Neural progenitor cell (in vitro differentiated cells): ENCODE data around the gene DEGS1. TPM values are rescaled to one million over a fixed set of nuclear protein-coding genes. Genes with fewer than 3 reads are reported as not detected.

ENCODE experiments used
- DNase-seq: peaks from one replicate; pipeline ENCODE4 v3.0.0-alpha.2; 2016; ENCODE audit warnings: low spot score
- H2AFZ ChIP-seq: fragments of 200-600 bp; sonication (generic); replicated peaks from 2 replicates; pipeline ENCODE4 v1.6.1; 2016; ENCODE audit warnings: antibody characterized with exemption
- H3F3A ChIP-seq: fragments of 200-600 bp; sonication (generic); 2 replicates; pipeline ENCODE4 v1.6.1; 2016; ENCODE audit warnings: antibody characterized with exemption, low read depth
- H3K27ac ChIP-seq: fragments of 200-600 bp; sonication (generic); 2 replicates; pipeline ENCODE4 v1.5.1; 2016; ENCODE audit warnings: mild to moderate bottlenecking
- H3K27me3 ChIP-seq: fragments of 200-600 bp; sonication (generic); 2 replicates; pipeline ENCODE4 v1.6.1; 2016; ENCODE audit warnings: mild to moderate bottlenecking, moderate library complexity
- H3K36me3 ChIP-seq: fragments of 200-600 bp; sonication (generic); 2 replicates; pipeline ENCODE4 v1.5.1; 2016
- H3K4me1 ChIP-seq: fragments of 200-600 bp; sonication (generic); 2 replicates; pipeline ENCODE4 v1.6.1; 2016; ENCODE audit warnings: mixed run types
- H3K4me2 ChIP-seq: fragments of 200-600 bp; sonication (generic); 2 replicates; pipeline ENCODE4 v1.6.1; 2016
- H3K4me3 ChIP-seq: fragments of 200-600 bp; sonication (generic); 2 replicates; pipeline ENCODE4 v1.5.1; 2016
- H3K79me2 ChIP-seq: fragments of 200-600 bp; sonication (generic); 2 replicates; pipeline ENCODE4 v1.6.1; 2016; ENCODE audit warnings: low read depth
- H3K9ac ChIP-seq: fragments of 200-600 bp; sonication (generic); 2 replicates; pipeline ENCODE4 v1.6.1; 2016
- H3K9me3 ChIP-seq: fragments of 200-600 bp; sonication (generic); 2 replicates; pipeline ENCODE4 v1.5.1; 2016; ENCODE audit warnings: low read depth
- H4K20me1 ChIP-seq: fragments of 200-600 bp; sonication (generic); 2 replicates; pipeline ENCODE4 v1.6.1; 2016; ENCODE audit warnings: low read depth
- H3K27ac Mint-ChIP-seq: 3 replicates; pipeline ENCODE4 v1.8.0; 2021; ENCODE audit warnings: mixed read lengths
- H3K27me3 Mint-ChIP-seq: 2 replicates; pipeline ENCODE4 v1.8.0; 2022; ENCODE audit warnings: low read depth, mild to moderate bottlenecking, inconsistent platforms, moderate library complexity, mixed read lengths; ENCODE audit not compliant: insufficient read depth
- H3K36me3 Mint-ChIP-seq: 3 replicates; pipeline ENCODE4 v1.8.0; 2021; ENCODE audit warnings: mixed read lengths
- H3K4me1 Mint-ChIP-seq: 3 replicates; pipeline ENCODE4 v1.8.0; 2021; ENCODE audit warnings: mixed read lengths
- H3K4me3 Mint-ChIP-seq: 3 replicates; pipeline ENCODE4 v1.8.0; 2021; ENCODE audit warnings: mild to moderate bottlenecking, moderate library complexity, mixed read lengths
- H3K9me3 Mint-ChIP-seq: 3 replicates; pipeline ENCODE4 v1.8.0; 2020; ENCODE audit warnings: mixed read lengths
- EZH2 ChIP-seq: fragments of 200-600 bp; sonication (generic); IDR thresholded peaks from 2 replicates; pipeline ENCODE4 v1.6.1; 2017; ENCODE audit warnings: antibody characterized with exemption, mild to moderate bottlenecking, moderate library complexity
- EZH2phosphoT487 ChIP-seq: fragments of 200-600 bp; sonication (generic); IDR thresholded peaks from 2 replicates; pipeline ENCODE4 v1.6.1; 2017; ENCODE audit warnings: antibody characterized with exemption
- total RNA-seq: library from RNA; depleted of rRNA; stranded (reverse); fragments of >200 nt; gene quantifications from 2 replicates; pipeline ENCODE4 v1.2.3, GENCODE V29; 2015; ENCODE audit warnings: low replicate concordance
- TF ChIP-seq, protein P1 (sequence below): fragments of 200-600 bp; sonication (generic); IDR thresholded peaks from 2 replicates; pipeline ENCODE4 v1.5.1; 2017; ENCODE audit warnings: antibody characterized with exemption, mild to moderate bottlenecking

The DEGS1 gene
- total RNA-seq, 1 donor from 2014 or later = 91.2 TPM

DNA sequence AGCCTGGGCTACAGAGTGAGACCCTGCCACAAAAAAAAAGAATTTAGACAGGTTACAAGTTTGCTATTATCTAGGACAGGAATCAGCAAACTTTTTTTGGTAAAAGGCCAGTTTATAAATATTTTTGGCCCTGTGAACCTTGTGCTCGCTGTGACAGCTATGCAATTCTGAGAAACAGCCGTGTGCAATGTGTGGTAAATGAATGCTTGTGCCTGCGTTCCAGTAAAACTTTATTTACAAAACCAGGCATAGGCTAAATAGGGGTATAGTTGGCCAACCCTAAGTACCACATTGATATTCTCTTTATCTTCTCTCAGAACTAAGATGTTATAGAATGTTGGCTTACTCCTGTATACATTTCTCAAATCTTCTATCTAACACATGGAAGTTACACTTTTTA lies 44.8 kb upstream of the DEGS1 start:
- Mint-ChIP-seq H3K27me3 (no peaks in the 10 kb centered on the region), H3K9me3 (no peaks in the 10 kb centered on the region), H3K4me3 (no peak overlapping the region), H3K27ac (no peak overlapping the region), H3K4me1 (no peaks in the 10 kb centered on the region), H3K36me3 (peaks cover 12% of the 10 kb centered on the region)
- no peak for DNase-seq
- Histone ChIP-seq H2AFZ (no peak overlapping the region), H3F3A (no peaks in the 10 kb centered on the region), H3K79me2 (no peaks in the 10 kb centered on the region), H3K27me3 (no peaks in the 10 kb centered on the region), H4K20me1 (no peaks in the 10 kb centered on the region), H3K27ac (no peak overlapping the region), H3K36me3 (peaks cover 8% of the 10 kb centered on the region), H3K9ac (no peak overlapping the region), H3K4me2 (no peak overlapping the region), H3K9me3 (no peaks in the 10 kb centered on the region), H3K4me1 (no peaks in the 10 kb centered on the region), H3K4me3 (no peak overlapping the region)
- TF ChIP-seq EZH2 = no peak

DNA sequence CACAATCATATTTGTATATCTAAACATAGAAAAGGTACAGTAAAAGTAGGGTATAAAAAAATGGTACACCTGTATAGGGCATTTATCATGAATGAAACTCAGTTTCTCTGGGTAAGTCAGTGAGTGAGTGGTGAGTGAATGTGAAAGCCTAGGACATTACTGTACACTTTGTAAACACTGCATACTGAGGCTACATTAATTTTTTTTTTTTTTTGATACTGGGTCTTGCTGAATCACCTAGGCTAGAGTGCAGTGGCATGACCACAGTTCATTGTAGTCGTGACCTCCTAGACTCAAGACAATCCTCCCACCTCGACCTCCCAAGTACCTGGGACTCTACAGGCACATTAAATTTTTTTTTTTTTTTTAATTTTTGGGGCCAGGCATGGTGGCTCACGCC lies 41.3 kb upstream of the DEGS1 start:
- H3K4me3 Mint-ChIP-seq = no peak overlapping the region
- no peak overlapping the region for H3K27ac Mint-ChIP-seq
- H3K36me3 Mint-ChIP-seq = peaks cover 12% of the 10 kb centered on the region

DNA sequence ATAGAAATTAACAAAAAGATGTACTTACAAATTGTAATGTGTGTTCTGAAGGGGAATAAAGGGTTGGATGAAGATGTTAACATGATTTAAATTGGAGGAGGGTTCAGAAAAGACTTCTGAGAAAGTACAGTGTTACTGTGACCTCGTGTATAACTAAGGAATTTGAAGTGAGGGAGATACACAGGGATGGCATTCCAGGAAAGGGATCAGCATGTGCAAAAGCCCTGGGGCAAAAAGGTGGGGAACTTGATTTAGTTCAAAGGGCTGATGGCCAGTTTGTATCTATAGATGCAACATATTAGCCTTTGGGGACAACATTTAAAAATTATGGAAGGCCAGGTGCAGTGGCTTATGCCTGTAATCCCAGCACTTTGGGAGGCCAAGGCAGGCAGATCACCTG lies 33.3 kb upstream of the DEGS1 start:
- H3K36me3 Mint-ChIP-seq = peaks cover 21% of the 10 kb centered on the region
- Histone ChIP-seq H3K4me1 (no peaks in the 10 kb centered on the region), H3K79me2 (no peaks in the 10 kb centered on the region), H3K9ac (no peak overlapping the region), H3K4me2 (no peak overlapping the region), H3K27ac (no peak overlapping the region), H3K36me3 (no peaks in the 10 kb centered on the region), H4K20me1 (no peaks in the 10 kb centered on the region), H3K4me3 (no peak overlapping the region), H3K9me3 (no peaks in the 10 kb centered on the region), H3K27me3 (no peaks in the 10 kb centered on the region), H2AFZ (no peak overlapping the region), H3F3A (peaks cover 2% of the 10 kb centered on the region)
- H3K27me3 Mint-ChIP-seq = no peaks in the 10 kb centered on the region
- no peak for DNase-seq
- H3K27ac Mint-ChIP-seq = no peak overlapping the region
- no peak for TF ChIP-seq EZH2
- TF ChIP-seq EZH2phosphoT487 = no peak
- TF ChIP-seq, protein P1, sequence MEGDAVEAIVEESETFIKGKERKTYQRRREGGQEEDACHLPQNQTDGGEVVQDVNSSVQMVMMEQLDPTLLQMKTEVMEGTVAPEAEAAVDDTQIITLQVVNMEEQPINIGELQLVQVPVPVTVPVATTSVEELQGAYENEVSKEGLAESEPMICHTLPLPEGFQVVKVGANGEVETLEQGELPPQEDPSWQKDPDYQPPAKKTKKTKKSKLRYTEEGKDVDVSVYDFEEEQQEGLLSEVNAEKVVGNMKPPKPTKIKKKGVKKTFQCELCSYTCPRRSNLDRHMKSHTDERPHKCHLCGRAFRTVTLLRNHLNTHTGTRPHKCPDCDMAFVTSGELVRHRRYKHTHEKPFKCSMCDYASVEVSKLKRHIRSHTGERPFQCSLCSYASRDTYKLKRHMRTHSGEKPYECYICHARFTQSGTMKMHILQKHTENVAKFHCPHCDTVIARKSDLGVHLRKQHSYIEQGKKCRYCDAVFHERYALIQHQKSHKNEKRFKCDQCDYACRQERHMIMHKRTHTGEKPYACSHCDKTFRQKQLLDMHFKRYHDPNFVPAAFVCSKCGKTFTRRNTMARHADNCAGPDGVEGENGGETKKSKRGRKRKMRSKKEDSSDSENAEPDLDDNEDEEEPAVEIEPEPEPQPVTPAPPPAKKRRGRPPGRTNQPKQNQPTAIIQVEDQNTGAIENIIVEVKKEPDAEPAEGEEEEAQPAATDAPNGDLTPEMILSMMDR = no peak
- H3K4me3 Mint-ChIP-seq = no peak overlapping the region
- no peaks in the 10 kb centered on the region for H3K4me1 Mint-ChIP-seq
- no peaks in the 10 kb centered on the region for H3K9me3 Mint-ChIP-seq

More for the DNA sequence above, 41.3 kb upstream of the DEGS1 start:
- no peaks in the 10 kb centered on the region for H3K4me1 ChIP-seq
- H3K9ac ChIP-seq = no peak overlapping the region
- H3K36me3 ChIP-seq = no peaks in the 10 kb centered on the region
- Mint-ChIP-seq H3K4me1 (no peaks in the 10 kb centered on the region), H3K9me3 (no peaks in the 10 kb centered on the region), H3K27me3 (no peaks in the 10 kb centered on the region)
- H3K79me2 ChIP-seq = no peaks in the 10 kb centered on the region
- no peak overlapping the region for H3K4me3 ChIP-seq
- no peak overlapping the region for H3K4me2 ChIP-seq
- H3K27ac ChIP-seq = no peak overlapping the region
- H3K9me3 ChIP-seq = no peaks in the 10 kb centered on the region
- no peaks in the 10 kb centered on the region for H3K27me3 ChIP-seq
- no peak overlapping the region for H2AFZ ChIP-seq
- no peaks in the 10 kb centered on the region for H3F3A ChIP-seq
- no peaks in the 10 kb centered on the region for H4K20me1 ChIP-seq
- DNase-seq = no peak
- TF ChIP-seq EZH2phosphoT487 (no peak), EZH2 (no peak)
- TF ChIP-seq, protein P1 = no peak

DNA sequence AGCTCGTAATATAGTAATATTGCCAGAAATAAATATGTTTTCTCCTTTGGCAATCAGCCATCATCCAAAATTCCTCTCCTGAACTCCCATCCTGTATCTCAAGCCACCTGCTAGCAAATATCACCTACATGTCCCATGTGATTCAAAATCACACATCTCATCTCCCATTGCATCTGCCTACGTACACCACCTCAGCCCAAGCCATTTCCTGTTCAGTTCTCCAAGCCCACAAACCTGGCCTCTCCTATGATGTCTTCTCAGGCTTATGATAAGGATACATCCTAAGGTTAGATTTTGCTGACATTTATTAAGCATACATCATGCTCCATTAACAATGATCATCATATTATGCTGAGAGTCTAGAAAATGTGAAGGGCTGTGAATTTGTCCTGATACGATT lies 31.9 kb upstream of the DEGS1 start:
- H3K27ac Mint-ChIP-seq = no peak overlapping the region
- no peak for TF ChIP-seq EZH2phosphoT487

More for the DNA sequence above, 31.9 kb upstream of the DEGS1 start:
- Histone ChIP-seq H3K36me3 (peaks cover 6% of the 10 kb centered on the region), H3F3A (peaks cover 2% of the 10 kb centered on the region), H3K4me2 (no peak overlapping the region), H4K20me1 (no peaks in the 10 kb centered on the region), H3K27ac (no peak overlapping the region), H3K4me3 (no peak overlapping the region), H3K9me3 (no peaks in the 10 kb centered on the region), H2AFZ (no peak overlapping the region), H3K27me3 (no peaks in the 10 kb centered on the region), H3K4me1 (no peaks in the 10 kb centered on the region), H3K9ac (no peak overlapping the region), H3K79me2 (no peaks in the 10 kb centered on the region)
- Mint-ChIP-seq H3K4me1 (no peaks in the 10 kb centered on the region), H3K27me3 (no peaks in the 10 kb centered on the region), H3K36me3 (peaks cover 20% of the 10 kb centered on the region), H3K4me3 (no peak overlapping the region), H3K9me3 (no peaks in the 10 kb centered on the region)
- DNase-seq = no peak
